MM.1S (cell line): ENCODE data around the gene ADGRD1.

Source experiments
- CTCF ChIP-seq: fragments of 300-600 bp; sonication (generic); IDR thresholded peaks from 2 replicates; pipeline ENCODE4 v1.5.1; 2016; ENCODE audit warnings: antibody characterized with exemption, low read length, mixed read lengths
- EZH2 ChIP-seq: fragments of 300-600 bp; sonication (generic); optimal IDR thresholded peaks from 2 replicates; pipeline ENCODE3; 2017; ENCODE audit warnings: low read depth, mild to moderate bottlenecking, antibody characterized with exemption, low read length, mixed read lengths
- EZH2phosphoT487 ChIP-seq: fragments of 300-600 bp; sonication (generic); IDR thresholded peaks from 2 replicates; pipeline ENCODE4 v1.6.1; 2018; ENCODE audit warnings: antibody characterized with exemption, low read length

GRCh38 chr12:131051155-131051473, 97.4 kb downstream of the ADGRD1 start:
- TF ChIP-seq CTCF (no peak), EZH2 (no peak), EZH2phosphoT487 (no peak)
